Fibroblast of skin of right biceps (primary cell): ENCODE measurements around the gene STMN3.
A peak's percentile ranks its signal among the peaks of the same experiment; 100 is the strongest.
"Not testable (repeated sequence)": the region's sequence is repeated elsewhere in the genome, so short reads cannot be mapped to it uniquely, and the experiment has no call there.

Source experiments
- DNase-seq: peaks from one replicate; pipeline ENCODE4 v3.0.0-alpha.2; 2013

The STMN3 gene

DNA sequence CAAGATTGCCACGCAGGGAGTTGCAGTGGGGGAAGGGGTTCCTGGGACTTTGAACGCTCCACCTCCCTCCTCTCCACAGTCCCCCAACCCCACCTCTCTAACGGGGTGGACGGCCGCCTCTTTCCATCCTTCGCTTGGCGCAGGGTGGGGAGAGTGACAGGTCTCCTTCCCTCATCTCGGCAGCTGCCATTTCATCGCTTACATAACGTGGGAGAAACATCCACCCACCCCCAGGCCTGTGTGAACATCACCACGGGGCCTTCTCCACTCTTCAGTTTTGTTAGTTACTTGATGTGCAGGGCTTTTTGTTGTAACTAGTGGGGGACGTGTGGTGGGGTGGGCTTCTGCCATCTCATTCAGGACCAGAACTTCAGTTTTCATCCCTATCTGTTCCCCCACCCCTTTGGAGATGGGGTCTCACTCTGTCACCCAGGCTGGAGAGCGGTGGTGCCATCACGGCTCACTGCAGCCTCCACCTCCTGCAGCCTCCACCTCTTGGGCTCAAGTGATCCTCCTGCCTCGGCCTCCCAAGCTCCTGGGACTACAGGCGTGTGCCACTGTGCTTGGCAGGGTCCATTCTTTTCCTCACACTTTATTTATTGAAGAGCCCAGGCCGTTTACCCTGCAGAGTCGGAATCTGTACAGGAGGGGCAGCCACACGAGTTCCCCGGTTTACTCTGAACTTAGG is 22.6 kb upstream of the STMN3 start:
- DNase-seq: no peak

DNA sequence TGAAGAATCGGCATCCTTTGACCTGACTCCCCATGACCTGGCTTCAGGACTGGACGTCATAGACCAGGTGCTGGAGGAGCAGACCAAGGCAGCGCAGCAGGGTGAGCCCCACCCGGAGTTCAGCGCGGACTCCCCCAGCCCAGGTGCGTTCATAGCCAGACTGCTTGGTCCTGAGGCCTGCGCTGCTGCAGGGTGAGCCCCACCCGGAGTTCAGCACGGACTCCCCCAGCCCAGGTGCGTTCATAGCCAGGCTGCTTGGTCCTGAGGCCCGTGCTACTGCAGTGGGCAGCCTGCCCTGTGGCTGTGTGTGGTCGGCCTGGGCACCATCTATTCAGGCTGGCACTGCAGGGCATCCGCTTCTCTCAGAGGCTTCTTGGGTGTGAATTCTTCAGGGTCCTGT is 20.7 kb upstream of the STMN3 start:
- no peak for DNase-seq

DNA sequence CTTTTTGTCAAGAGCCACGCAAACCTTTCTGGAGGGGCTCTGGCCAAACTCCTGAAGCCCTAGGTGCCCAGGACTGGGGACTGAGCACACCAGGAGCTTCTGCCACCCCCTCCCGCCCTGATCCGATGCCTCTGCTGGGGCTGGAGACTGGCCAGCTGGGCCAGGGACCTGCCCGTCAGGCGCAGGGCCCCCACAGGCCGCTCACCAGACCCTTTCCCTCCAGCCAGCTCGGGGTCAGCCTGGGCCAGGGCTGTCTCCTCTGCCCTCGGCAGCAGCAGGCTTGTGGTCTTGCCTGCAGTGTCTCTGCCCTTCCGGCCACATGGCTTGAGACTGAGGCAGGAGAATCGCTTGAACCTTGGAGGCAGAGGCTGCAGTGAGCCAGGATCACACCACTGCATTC is 19.4 kb upstream of the STMN3 start:
- no peak for DNase-seq

DNA sequence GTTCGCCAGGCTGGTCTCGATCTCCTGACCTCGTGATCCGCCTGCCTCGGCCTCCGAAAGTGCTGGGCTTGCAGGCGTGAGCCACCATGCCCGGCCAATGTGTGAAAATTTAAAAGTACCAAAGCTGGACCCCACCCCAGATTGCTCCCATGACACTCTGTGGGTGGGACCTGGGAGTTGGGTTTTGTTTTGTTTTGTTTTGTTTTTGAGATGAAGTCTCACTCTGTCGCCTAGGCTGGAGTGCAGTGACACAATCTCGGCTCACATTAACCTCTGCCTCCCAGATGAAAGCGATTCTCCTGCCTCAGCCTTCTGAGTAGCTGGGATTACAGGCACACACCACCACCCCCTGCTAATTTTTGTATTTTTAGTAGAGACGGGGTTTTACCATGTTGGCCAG is 18.5 kb upstream of the STMN3 start:
- not testable (repeated sequence) for DNase-seq

DNA sequence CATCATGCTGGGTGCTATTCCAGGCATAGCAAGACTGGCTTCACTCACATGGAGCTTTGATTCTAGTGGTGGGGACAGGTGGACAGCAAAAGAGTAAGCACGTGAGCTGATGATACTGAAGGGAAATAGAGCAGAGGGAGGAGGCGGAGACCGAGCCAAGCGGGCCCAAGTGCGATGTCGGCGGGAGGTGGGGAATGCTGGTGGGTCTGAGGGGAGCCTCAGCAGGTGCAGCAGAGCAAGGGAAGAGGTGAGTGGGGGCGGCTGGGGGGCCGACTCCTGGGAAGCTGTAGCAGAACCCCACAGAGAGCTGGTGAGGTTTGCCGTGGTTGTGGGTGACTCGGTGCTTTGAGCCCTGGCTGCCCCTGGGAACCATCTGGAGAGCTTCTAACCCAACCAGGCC is 15.1 kb upstream of the STMN3 start:
- DNase-seq: no peak

DNA sequence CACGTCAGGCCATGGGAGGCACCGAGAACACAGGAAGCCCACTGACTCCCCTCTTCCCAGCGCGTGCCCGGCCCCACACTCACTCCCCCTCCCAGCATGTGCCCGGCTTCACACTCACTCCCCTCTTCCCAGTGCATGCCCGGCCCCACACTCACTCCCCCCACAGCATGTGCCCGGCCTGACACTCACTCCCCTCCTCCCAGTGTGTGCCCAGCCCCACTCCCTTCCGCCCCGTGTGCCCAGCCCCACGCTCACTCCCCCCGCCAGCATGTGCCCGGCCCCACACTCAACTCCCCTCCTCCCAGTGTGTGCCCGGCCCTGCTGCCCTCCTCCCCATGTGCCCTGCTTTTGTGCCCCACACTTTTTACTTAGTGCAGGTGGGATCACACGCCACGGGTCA is 14.6 kb upstream of the STMN3 start:
- DNase-seq: no peak

DNA sequence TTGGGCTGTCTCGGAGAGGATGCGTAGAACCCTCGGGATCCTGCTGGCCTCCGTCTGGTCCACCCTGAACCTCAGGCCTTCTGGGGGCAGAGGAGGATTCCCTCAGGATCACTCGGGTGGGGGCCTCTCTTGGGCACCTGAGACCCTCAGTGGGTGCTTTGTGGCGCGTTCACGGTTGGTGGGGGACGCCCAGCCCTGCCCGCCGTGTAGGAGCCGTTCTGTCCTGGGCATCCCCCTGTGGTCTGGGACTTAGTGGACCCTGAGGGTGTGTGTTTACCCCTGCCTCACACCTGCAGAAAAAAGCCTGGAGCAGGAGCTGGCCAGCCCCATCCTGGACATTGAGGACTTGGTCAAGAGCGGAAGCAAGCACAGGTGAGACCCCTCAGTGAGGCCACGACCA is 12.5 kb upstream of the STMN3 start:
- DNase-seq: no peak

DNA sequence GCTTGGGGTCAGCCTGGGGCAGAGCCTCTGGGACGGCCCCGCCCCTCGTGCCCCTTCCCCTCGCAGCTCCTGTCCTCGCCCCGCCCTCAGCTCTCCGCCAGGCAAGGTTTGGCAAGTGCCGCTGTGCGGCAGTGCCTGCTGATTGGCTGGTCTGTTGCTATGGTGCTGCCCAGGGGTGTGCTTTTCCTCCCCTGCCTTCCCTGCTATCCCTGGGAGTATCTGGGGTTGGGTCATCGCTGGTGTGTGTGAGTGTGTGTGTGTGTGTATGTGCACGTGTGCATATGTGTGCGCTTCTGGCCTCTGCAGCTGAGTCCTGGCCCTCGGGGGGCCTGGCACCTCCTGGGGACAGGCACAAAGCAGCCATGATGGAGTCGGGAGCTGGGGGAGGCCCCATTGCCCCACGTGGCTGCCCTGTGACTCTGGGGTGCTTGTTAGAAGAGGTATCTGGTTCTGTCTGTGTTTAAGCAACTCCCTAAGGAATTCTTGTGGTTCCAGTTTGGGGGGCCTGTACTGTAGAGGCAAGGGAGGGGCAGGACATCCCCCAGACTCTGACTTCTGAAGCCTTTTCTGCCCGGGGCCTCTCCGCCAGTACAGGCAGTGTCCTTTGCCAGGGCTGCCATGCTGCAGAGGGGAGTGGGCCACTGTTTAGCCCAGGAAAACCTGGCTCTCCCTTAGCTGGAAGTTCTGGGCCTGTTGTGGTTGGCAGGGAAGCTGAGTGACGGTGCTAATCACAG is 11.8 kb upstream of the STMN3 start:
- peak; percentile 38 for DNase-seq

DNA sequence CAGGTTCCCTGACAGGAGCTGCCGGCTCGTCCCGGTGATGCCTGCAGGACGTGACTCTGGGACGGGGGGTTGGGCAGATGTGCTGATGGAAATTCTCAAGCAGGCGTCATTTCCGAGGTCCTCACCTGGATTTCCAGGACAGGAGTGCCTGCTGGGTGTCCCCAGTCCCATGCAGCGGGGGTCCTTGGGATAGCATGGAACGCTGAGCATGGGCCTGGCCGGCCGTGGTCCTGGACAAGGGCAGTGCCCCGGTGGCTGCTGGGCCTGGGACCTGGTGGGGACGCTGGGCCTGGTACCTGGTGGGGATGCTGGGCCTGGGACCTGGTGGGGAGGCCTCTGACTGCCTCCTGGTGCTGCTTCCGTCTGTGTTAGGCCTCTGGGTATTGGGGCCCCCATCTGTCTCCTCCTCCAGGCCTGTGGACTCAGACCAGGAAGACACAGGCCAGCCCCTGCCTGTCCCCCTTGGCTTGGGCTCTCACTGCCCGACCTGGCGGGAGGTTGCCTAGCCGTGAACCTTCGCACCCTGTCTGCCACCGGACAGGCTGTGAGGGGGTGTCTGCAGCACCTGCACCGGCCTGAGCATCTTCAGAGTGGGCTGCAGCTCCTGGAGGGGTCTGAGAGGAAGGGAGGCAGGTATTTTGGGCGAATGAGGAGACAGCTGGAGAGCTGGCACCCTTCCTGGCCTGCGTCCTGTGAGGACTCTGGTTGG is 11.1 kb upstream of the STMN3 start:
- DNase-seq: no peak

DNA sequence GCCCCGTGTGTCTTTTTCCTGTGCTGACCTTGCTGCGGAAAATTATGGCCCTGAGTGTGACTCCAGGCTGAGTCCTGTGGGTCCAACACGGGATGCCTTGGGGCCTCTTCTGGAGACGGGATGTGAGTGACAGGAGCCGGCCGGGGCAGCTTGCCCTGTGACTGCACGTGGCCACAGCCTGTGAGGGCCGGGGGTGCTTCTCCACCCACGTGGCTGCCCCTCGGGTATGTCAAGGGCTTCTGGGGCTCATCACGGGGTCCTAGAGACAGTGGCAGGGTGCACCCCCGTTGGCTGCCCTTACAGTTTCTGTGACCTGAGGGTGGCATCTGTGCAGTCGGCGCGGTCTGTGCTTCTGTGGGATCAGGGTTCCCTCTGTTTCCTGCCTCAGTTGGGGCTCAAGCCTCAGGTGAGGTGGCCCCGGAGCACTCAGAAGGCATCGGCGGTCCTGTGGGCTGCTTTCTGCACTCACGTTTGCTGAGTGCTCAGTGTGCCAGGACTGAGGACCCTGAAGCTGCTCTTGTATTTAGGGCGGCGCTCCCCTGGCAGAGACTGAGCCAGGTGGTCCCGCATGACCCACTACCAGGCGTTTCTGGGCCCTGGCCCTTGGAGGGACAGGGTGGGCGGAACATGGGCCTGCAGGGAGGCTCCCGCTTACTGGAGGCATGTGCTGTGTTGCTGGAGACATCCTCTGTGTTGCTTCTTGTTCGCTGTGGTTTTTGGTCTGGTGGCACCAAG is 10.3 kb upstream of the STMN3 start:
- no peak for DNase-seq

DNA sequence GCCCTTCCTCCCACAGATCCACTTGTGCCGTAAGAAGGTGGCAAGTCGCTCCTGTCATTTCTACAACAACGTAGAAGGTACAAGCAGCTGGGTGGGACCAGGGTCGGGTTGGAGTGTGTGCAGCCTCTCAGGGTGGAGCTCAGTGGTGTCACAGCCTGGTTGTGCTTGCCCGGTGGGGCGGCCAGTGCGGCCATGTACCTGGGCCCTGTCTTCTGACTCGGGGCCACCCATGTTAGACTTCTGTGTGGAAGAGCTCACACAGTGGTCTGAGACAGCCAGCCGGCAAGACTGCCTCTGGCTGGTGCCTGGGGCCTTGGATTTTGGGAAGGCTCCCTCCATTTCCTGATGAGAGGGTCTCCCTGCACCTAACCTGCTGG is 9.6 kb upstream of the STMN3 start:
- DNase-seq: no peak

DNA sequence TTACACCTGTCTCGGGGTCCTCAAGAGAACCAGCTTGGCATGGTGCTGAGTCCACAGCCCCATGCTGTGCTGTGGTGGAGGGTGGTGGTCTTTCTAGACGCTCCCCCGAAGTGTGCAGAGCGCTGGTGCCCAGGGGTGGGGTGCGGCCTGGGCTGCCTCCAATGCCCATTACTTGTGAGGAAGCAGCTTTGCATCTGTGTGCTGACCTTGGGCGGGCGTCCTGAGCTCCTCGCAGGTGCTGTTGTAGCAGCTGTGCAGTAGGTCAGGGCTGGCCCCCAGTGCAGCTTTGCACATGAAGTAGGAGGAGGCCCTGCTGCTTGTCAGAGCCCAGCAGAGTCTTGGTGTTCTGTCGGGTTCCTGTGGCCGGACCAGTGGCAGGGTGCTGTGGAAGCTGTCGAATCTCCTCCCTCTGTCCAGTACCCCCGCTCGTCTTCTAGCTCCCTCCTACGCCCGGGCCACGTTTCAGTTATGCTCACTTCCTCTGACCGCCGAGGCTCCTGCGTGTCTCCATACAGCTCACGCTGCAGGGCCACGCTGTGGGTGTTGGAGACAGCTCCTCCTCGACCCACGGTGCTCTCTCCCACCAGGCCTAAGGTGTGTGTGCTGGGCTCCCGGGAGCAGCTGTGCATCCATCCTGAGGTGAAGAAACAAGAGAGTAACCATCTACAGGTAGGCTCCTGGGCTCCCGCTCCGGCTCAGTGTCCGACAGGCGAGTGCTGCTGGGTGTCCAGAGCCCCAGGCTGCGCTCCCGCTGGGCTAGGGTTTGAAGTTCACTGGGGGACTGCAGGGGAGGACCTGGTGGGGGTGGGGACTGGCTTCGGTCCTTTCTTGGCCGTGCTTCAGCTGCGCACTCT is 9.0 kb upstream of the STMN3 start:
- DNase-seq: no peak

DNA sequence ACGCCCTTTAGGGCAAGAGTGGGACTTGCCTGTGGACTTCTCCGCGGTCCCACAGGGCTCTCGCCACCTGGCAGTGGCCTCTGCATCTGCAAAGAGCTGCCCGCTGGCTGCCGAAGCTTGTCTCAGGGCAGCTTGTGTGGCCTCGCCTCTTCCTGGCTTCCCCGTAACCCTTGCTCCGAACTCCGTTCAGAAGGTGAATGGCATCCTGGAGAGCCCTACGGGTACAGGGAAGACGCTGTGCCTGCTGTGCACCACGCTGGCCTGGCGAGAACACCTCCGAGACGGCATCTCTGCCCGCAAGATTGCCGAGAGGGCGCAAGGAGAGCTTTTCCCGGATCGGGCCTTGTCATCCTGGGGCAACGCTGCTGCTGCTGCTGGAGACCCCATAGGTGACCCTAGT is 7.9 kb upstream of the STMN3 start:
- no peak for DNase-seq

DNA sequence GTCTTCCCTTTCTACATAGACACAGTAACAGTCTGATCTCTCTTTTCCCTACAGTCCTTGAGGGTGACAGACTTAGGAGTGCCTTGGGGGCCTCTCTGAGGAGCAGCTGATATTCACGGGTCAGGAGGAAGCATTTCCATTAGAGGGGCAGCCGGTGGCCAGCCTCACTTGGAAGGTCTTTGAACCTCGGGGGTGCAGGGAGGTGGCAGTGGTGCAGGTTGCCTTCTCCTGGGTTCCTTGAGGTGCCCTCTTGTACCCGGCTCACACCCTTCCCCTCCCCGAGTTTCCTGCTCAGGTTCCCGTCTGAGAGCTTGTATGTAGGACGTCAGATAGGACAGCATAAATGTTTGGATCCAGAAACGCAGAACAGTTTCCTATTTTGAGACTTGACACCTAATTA is 7.4 kb upstream of the STMN3 start:
- no peak for DNase-seq

DNA sequence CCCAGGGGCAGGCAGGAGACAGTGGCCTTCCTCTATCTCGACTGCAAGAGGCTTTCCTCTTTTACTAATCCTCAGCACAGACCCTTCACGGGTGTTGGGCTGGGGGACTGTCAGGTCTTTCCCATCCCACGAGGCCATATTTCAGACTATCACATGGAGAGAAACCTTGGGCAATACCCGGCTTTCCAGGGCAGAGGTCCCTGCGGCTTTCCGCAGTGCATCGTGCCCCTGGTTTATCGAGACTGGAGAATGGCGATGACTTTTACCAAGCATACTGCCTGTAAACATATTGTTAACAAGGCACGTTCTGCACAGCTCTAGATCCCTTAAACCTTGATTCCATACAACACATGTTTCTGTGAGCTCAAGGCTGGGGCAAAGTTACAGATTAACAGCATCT is 7.0 kb upstream of the STMN3 start:
- not testable (repeated sequence) for DNase-seq

DNA sequence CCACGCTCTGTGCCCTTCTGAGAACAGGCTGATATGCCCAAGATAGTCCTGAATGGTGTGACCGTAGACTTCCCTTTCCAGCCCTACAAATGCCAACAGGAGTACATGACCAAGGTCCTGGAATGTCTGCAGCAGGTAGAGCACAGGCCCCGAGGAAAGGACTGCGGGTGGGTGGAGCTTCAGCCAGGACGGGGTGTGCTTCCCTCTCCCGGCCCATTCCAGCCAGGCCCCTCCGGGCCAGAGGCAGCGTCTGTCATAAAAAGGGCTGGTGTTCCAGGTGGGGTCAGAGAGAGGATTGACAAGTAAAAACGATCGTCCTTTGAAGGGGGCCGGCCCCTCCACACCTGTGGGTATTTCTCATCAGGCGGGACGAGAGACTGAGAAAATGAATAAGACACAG is 6.1 kb upstream of the STMN3 start:
- DNase-seq: no peak

DNA sequence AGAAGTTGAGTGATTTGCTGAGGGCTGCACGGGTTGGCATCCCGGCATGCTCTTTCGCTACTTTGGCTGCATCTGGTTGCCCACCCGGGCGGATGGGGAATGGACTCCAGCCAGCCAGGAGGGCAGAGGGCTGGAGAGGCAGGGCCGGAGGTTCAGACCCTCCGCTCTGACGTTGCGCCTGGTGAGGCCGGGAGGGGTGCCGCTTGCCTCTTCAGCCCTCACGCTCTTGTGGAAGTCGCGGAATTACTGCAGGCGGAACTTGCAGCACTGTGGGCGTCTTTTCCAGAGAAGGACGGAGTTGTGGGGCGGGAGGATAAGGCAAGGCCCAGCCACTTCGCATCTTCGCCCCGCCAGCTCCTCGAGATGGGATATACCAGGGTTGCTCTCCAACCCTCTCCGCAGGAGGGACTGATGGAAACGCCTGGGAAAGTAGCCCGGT is 5.5 kb upstream of the STMN3 start:
- peak; percentile 37 for DNase-seq

DNA sequence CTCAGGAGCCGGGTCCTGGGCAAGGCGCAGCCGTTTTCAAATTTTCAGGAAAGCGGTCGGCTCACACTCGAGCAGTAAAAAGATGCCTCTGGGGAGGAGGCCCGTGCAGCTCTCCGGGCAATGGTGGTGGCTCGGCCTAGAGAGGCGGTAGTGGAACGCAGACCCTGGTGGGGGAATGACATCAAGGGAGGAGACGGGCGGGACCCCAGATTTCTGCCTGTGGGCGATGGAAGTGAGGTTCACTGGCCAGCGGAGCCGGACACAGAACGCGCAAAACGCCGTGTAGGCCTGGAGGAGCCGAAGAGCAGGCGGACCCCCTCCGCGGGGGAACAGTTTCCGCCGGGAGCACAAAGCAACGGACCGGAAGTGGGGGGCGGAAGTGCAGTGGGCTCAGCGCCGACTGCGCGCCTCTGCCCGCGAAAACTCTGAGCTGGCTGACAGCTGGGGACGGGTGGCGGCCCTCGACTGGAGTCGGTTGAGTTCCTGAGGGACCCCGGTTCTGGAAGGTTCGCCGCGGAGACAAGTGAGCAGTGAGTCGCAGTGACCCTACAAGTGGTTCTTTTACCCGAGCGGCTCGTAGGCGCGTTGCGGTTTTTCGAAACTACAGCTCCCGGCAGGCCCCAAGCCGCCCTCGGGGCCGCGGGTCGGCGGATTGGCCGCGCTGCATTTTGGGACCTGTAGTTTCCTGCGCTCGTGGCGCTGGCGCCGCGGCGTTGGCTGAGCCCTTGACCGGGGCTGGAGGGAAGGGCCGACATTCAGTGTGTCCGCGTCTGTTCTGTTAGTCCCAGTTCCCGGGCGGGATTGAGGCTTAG is 4.9 kb upstream of the STMN3 start, which contains the start of gene RTEL1:
TSS of gene RTEL1 (plus strand) at position 376 of the 812 bp plus-strand sequence. CDS start 1,091 bp downstream, outside the sequence.
- peak; percentile 90 for DNase-seq

DNA sequence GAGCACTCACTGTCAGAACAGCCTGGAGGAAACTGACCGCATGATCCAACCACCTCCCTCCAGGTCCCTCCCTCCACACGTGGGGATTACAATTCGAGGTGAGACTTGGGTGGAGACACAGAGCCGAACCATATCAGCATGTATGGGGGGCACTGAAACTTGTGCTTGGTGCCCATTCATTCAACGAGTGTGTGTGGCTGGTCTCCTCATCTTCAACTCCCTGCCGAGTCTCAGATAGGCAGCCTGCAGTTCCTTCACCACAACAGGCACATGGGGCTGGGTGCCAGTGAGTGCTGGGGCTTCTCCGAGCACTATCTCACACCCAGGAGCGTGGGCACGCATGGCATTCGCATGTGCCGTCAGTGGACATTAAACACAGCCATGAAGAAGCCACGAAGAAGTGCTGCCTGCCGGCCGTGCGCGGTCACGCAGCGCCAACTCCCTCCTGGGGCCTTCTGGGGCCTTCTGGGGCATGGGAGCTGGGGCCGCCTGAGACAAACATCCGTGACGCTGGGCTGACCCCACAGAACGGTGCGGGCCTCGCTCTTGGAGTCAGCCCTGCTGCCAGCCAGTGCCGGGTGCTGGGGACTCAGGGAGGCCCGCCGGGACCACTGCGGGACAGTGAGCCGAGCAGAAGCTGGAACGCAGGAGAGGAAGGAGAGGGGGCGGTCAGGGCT is 4.2 kb upstream of the STMN3 start:
- peak; percentile 10 for DNase-seq

DNA sequence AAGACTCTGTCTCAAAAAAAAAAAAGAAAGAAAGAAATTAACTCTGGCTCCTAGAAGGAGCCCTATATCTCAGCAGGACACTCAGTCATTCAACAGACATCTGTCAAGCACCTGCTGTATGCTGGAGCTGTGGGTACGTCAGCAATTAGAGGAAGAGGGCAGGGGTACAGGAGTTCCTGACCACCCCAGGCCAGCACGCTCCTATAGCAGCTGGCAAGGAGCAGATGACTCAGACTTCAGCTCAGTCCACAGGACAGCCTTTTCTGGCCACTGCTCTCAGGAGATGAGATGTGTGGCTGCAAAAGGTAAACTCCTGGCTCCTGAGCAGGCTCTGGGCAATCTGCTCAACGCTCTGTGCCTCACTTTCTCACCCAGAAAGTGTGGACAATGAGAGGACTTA is 3.2 kb upstream of the STMN3 start:
- no peak for DNase-seq

DNA sequence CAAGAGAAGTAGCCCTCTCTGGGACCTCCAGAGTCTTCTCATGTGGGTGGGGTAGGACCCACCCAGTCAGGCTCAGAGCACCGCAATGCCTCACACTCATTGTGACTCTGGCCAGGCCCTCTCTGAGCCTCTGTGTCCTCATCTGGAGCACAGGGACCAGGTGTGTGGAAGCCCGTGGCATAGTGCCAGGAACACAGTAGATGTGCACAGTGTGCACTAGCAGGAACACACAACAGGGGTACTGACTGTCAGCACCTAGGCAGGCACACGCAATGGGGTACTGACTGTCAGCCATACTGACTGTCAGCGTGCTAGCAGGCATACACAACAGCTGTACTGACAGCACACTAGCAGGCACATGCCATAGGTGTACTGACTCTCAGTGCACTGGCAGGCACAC is 2.0 kb upstream of the STMN3 start:
- no peak for DNase-seq
